K562 (cell line): Measurements from ENCODE around the gene STK16. TPM values are rescaled to one million over a fixed set of nuclear protein-coding genes. Genes with fewer than 3 reads are reported as not detected.

Experiments used
- CEBPG ChIP-seq, 3 experiments: fragments of 200-800 bp in 1 of 3; sonication (Bioruptor generic) in 1 of 3; sonication (generic) in 1 of 3; formaldehyde crosslinking in 1 of 3; IDR thresholded peaks in 2 of 3; conservative IDR thresholded peaks in 1 of 3; 2 replicates each; pipeline versions ENCODE4 v1.6.1 to v1.8.0; 2016 to 2022; ENCODE audit warnings: missing compliant biosample characterization in 2 of 3, missing genetic modification characterization in 2 of 3, mild to moderate bottlenecking in 1 of 3, missing genetic modification reagents in 1 of 3
- HDAC6 ChIP-seq: IDR thresholded peaks from 2 replicates; pipeline ENCODE4 v1.6.1; 2012; ENCODE audit warnings: low read depth, mild to moderate bottlenecking, control low read depth, inconsistent platforms, low read length, moderate library complexity
- ILK ChIP-seq: fragments of 450-650 bp; IDR thresholded peaks from 2 replicates; pipeline ENCODE4 v1.6.1; 2016; ENCODE audit warnings: missing genetic modification characterization, low read depth, mild to moderate bottlenecking, missing compliant biosample characterization, moderate library complexity, borderline replicate concordance
- MTF1 ChIP-seq: fragments of 250-450 bp; sonication (Bioruptor Pico); IDR thresholded peaks from 2 replicates; pipeline ENCODE4 v1.9.0; 2021; ENCODE audit warnings: moderate library complexity, mild to moderate bottlenecking, inconsistent platforms, borderline replicate concordance
- NCOA2 ChIP-seq, 2 experiments: fragments of 450-650 bp; IDR thresholded peaks; 2 replicates each; pipeline ENCODE4 v1.6.1; 2018; ENCODE audit warnings: mild to moderate bottlenecking in 2 of 2, moderate library complexity in 1 of 2; ENCODE audit not compliant: partially characterized antibody in 2 of 2
- RUNX1 ChIP-seq: sonication (generic); IDR thresholded peaks from 2 replicates; pipeline ENCODE4 v1.6.1; 2016; ENCODE audit warnings: antibody characterized with exemption, low read depth
- SMAD2 ChIP-seq: fragments of 150-350 bp; IDR thresholded peaks from 2 replicates; pipeline ENCODE4 v1.6.1; 2014; ENCODE audit warnings: low read depth, mild to moderate bottlenecking, low read length
- SMC3 ChIP-seq: conservative IDR thresholded peaks from 2 replicates; pipeline ENCODE4 v1.6.1; 2011; ENCODE audit warnings: low read depth, low read length, improper control_type of control experiment; ENCODE audit not compliant: insufficient read depth
- ZBTB34 ChIP-seq: fragments of 250-450 bp; sonication (Bioruptor Pico); IDR thresholded peaks from 2 replicates; pipeline ENCODE4 v1.8.0; 2021; ENCODE audit warnings: mild to moderate bottlenecking, moderate library complexity
- ZBTB43 ChIP-seq: sonication (generic); formaldehyde crosslinking; IDR thresholded peaks from 2 replicates; pipeline ENCODE4 v1.8.0; 2023; ENCODE audit warnings: mild to moderate bottlenecking, missing genetic modification reagents
- ZNF766 ChIP-seq: fragments of 200-800 bp; sonication (Bioruptor generic); conservative IDR thresholded peaks from 2 replicates; pipeline ENCODE4 v1.6.1; 2016; ENCODE audit warnings: missing genetic modification characterization, missing compliant biosample characterization
- polyA plus RNA-seq, 8 experiments: library from polyadenylated mRNA; depleted of rRNA in 4 of 8; stranded (reverse) in 5 of 8; unstranded in 3 of 8; fragments of >200 nt; fragmentation: Nextera tagmentation in 2 of 8; fragmentation: Illumina TruSeq in 1 of 8; extraction: Ambion mirVana in 2 of 8; extraction: Trizol in 1 of 8; gene quantifications; 2 replicates each; pipeline versions ENCODE4 v1.2.1 to v1.2.3, GENCODE V29; 2011 to 2014; ENCODE audit warnings: inconsistent platforms in 1 of 8, missing spikeins in 1 of 8
- total RNA-seq, 7 experiments: library from RNA; depleted of rRNA in 6 of 7; stranded (reverse); fragments of >200 nt in 6 of 7; fragmentation: Illumina TruSeq in 2 of 7; extraction: Trizol in 2 of 7; gene quantifications; 2 replicates each; pipeline versions ENCODE4 v1.2.1 to v1.2.3, GENCODE V29; 2011 to 2021; ENCODE audit warnings: low replicate concordance in 1 of 7
- TF ChIP-seq, protein P1 (sequence below), 2 experiments: fragments of 450-650 bp in 1 of 2; IDR thresholded peaks; 2 replicates each; pipeline ENCODE4 v1.6.1; 2011 to 2017; ENCODE audit warnings: low read depth in 2 of 2, antibody characterized with exemption in 1 of 2, borderline replicate concordance in 1 of 2, low read length in 1 of 2, mild to moderate bottlenecking in 1 of 2, mixed read lengths in 1 of 2; ENCODE audit not compliant: control insufficient read depth in 1 of 2
- TF ChIP-seq, protein P2 (sequence below): fragments of 250-450 bp; sonication (Bioruptor Pico); IDR thresholded peaks from 2 replicates; pipeline ENCODE4 v1.9.0; 2021; ENCODE audit warnings: mild to moderate bottlenecking, inconsistent platforms

The STK16 gene
- total and polyA plus RNA-seq, 9 of the 15 experiments (the other 6 are each of a cell fraction or from before 2014, with no cell fraction given), result 5.4 to 36.2 (median 17.8) TPM

DNA sequence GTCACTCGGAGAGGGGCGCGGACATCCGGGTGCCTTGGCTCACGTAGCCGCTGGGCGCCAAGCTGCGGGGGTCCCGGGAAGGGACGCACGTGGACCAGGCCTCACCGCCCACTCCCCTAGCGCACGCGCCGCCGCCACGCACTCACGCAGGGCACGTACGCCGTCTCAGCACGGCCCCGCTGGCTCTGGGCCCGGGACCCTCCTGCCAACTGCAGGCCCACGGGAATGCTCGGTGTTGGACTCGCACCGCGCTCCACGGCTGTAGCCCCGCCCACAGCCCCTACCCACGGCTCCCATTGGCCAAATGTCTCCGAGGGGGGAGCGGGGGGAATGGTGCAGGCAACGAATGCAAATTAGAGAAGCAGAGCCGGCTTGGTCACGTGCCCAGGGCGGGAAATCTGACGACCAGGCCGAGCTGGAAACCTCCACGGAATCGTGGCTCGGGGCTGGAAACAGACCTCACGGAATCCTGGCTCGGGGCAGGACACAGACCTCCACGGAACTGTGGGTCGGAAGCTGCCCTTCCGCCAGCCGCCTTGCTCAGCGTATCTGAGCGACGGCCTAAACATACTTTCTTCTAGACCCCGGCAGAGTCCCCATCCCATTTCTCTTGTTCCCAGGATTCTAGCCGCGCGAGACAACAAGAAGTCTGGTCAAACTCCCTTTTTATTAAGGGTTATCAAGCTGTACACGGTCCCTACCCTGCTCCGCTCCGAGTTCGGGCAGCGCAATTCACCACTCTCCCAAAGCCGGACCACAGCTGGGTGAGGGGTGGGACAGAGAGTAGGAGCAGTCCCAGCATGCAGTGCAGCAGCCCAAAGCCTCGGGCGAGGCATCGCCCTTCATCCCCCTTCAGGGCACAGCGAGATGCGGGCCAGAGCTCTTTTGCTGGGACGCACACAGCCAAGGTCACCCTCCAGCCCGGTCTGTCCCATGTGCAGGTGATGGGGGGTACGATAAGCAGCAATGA is 26.3 kb upstream of the STK16 start, which contains the start of gene ABCB6 (continued):
- no peak for TF ChIP-seq ZNF766 (CRISPR knock-in tag)
- no peak for TF ChIP-seq CEBPG (CRISPR knock-in tag; IDR thresholded peaks at IDR 0.05)
- no peak for TF ChIP-seq CEBPG (tag; conservative IDR thresholded peaks at IDR 0.05 in 1 of 2, IDR thresholded peaks at IDR 0.05 in 1 of 2)
- TF ChIP-seq MTF1 (CRISPR knock-in tag), result no peak
- TF ChIP-seq, protein P1, sequence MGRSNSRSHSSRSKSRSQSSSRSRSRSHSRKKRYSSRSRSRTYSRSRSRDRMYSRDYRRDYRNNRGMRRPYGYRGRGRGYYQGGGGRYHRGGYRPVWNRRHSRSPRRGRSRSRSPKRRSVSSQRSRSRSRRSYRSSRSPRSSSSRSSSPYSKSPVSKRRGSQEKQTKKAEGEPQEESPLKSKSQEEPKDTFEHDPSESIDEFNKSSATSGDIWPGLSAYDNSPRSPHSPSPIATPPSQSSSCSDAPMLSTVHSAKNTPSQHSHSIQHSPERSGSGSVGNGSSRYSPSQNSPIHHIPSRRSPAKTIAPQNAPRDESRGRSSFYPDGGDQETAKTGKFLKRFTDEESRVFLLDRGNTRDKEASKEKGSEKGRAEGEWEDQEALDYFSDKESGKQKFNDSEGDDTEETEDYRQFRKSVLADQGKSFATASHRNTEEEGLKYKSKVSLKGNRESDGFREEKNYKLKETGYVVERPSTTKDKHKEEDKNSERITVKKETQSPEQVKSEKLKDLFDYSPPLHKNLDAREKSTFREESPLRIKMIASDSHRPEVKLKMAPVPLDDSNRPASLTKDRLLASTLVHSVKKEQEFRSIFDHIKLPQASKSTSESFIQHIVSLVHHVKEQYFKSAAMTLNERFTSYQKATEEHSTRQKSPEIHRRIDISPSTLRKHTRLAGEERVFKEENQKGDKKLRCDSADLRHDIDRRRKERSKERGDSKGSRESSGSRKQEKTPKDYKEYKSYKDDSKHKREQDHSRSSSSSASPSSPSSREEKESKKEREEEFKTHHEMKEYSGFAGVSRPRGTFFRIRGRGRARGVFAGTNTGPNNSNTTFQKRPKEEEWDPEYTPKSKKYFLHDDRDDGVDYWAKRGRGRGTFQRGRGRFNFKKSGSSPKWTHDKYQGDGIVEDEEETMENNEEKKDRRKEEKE (IDR thresholded peaks at IDR 0.05; ENCODE audit: borderline replicate concordance in 1 of 2, control insufficient read depth in 1 of 2, low read depth in 2 of 2, low read length in 1 of 2), result no peak
- no peak for TF ChIP-seq ZBTB34
- no peak for TF ChIP-seq ZBTB43
- TF ChIP-seq HDAC6, result no peak
- TF ChIP-seq NCOA2 (IDR thresholded peaks at IDR 0.05; ENCODE audit: partially characterized antibody in 2 of 2), result no peak
- TF ChIP-seq SMC3, result no peak
- TF ChIP-seq, protein P2, sequence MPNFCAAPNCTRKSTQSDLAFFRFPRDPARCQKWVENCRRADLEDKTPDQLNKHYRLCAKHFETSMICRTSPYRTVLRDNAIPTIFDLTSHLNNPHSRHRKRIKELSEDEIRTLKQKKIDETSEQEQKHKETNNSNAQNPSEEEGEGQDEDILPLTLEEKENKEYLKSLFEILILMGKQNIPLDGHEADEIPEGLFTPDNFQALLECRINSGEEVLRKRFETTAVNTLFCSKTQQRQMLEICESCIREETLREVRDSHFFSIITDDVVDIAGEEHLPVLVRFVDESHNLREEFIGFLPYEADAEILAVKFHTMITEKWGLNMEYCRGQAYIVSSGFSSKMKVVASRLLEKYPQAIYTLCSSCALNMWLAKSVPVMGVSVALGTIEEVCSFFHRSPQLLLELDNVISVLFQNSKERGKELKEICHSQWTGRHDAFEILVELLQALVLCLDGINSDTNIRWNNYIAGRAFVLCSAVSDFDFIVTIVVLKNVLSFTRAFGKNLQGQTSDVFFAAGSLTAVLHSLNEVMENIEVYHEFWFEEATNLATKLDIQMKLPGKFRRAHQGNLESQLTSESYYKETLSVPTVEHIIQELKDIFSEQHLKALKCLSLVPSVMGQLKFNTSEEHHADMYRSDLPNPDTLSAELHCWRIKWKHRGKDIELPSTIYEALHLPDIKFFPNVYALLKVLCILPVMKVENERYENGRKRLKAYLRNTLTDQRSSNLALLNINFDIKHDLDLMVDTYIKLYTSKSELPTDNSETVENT (CRISPR knock-in tag), result peak; percentile 64; the same call in 1 of the 2 replicates
- no peak for TF ChIP-seq ILK
- TF ChIP-seq SMAD2, result no peak
- 0 out of 2 replicates have a peak, but pooled peaks have one; percentile 21 for TF ChIP-seq RUNX1
